Naive B cell (primary cell): ENCODE data around the gene CSF3. TPM values are rescaled to one million over a fixed set of nuclear protein-coding genes. Genes with fewer than 3 reads are reported as not detected.
"Not testable (repeated sequence)": the region's sequence is repeated elsewhere in the genome, so short reads cannot be mapped to it uniquely, and the experiment has no call there.

Source experiments
- ATAC-seq, 2 donors: fragments of 150-1000 bp; cut with Tn5 transposase; 2 replicates each; pipeline ENCODE4 v1.10.0; 2021; ENCODE audit warnings: low read depth in 2 of 2, mild to moderate bottlenecking in 2 of 2, moderate library complexity in 2 of 2
- DNase-seq: peaks from one replicate; pipeline ENCODE4 v3.0.0; 2022
- H3K27ac Mint-ChIP-seq, 6 donors: one replicate each; pipeline ENCODE4 v1.8.0; 2020 to 2022; ENCODE audit warnings: mild to moderate bottlenecking in 6 of 6, mixed read lengths in 6 of 6, moderate library complexity in 5 of 6, inconsistent platforms in 2 of 6
- H3K27me3 Mint-ChIP-seq, 3 donors: one replicate each; pipeline ENCODE4 v1.8.0; 2021 to 2022; ENCODE audit warnings: mixed read lengths in 3 of 3, mild to moderate bottlenecking in 1 of 3
- H3K36me3 Mint-ChIP-seq, 2 donors: one replicate each; pipeline ENCODE4 v1.8.0; 2020 to 2022; ENCODE audit warnings: mixed read lengths in 2 of 2, inconsistent platforms in 1 of 2, mild to moderate bottlenecking in 1 of 2
- H3K4me1 Mint-ChIP-seq, 3 donors: one replicate each; pipeline ENCODE4 v1.8.0; 2020 to 2022; ENCODE audit warnings: mixed read lengths in 3 of 3, inconsistent platforms in 1 of 3, mild to moderate bottlenecking in 1 of 3, moderate library complexity in 1 of 3
- H3K4me3 Mint-ChIP-seq, 8 donors: one replicate each; pipeline ENCODE4 v1.8.0; 2020 to 2022; ENCODE audit warnings: mild to moderate bottlenecking in 8 of 8, mixed read lengths in 8 of 8, moderate library complexity in 8 of 8, inconsistent platforms in 2 of 8
- H3K9me3 Mint-ChIP-seq, 7 donors: one replicate each; pipeline ENCODE4 v1.8.0; 2020 to 2022; ENCODE audit warnings: mixed read lengths in 7 of 7, mild to moderate bottlenecking in 5 of 7, inconsistent platforms in 2 of 7, moderate library complexity in 1 of 7
- polyA plus RNA-seq, 6 donors: library from polyadenylated mRNA; unstranded; fragments of 300-500 nt; fragmentation: Illumina TruSeq; gene quantifications; one replicate each; pipeline ENCODE4 v1.2.3, GENCODE V29; 2021; ENCODE audit warnings: low read depth in 6 of 6

CSF3 gene
- polyA plus RNA-seq, 6 donors from 2014 or later = not detected

- H3K36me3 Mint-ChIP-seq = no peaks in the 10 kb centered on the region
- DNase-seq = no peak
- no peak overlapping the region for H3K4me3 Mint-ChIP-seq
- no peak overlapping the region for H3K27ac Mint-ChIP-seq
- no peaks in the 10 kb centered on the region for H3K27me3 Mint-ChIP-seq
- no peak for ATAC-seq
- H3K4me1 Mint-ChIP-seq = no peaks in the 10 kb centered on the region
- no peaks in the 10 kb centered on the region for H3K9me3 Mint-ChIP-seq
These were observed 10.5 kb upstream of the CSF3 start for GRCh38 chr17:40004712-40005111.

DNA sequence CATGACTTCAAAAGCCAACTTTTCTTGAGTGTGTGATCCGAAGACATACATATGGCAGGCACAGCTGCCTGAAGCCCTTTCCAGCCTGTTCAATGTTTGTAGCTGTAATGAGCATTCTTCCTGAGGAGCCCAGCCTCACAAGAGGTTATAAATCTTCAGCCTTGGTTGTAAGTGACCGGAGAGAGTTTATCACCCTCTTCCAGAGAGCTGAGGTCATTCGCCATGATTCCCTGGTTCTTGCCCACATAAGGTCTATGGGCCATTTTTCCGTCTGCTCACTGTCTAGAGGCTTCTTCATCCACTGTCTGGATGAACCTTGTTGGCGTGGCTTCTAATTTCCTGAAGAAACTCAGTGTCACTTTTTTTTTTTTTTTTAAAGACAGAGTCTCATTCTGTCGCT, 9.7 kb upstream of the CSF3 start:
- ATAC-seq (no peak), DNase-seq (no peak)
- H3K9me3 Mint-ChIP-seq = no peaks in the 10 kb centered on the region
- H3K27ac Mint-ChIP-seq = no peak overlapping the region
- H3K4me3 Mint-ChIP-seq = peak overlapping the region in 1 of 8 donors; percentile 9
- H3K36me3 Mint-ChIP-seq = no peaks in the 10 kb centered on the region
- H3K4me1 Mint-ChIP-seq = no peaks in the 10 kb centered on the region
- H3K27me3 Mint-ChIP-seq = no peaks in the 10 kb centered on the region

- H3K9me3 Mint-ChIP-seq, H3K4me1 Mint-ChIP-seq, H3K27ac Mint-ChIP-seq, H3K36me3 Mint-ChIP-seq, ATAC-seq, H3K4me3 Mint-ChIP-seq, H3K27me3 Mint-ChIP-seq, DNase-seq: not testable (repeated sequence)
These were observed 4.2 kb upstream of the CSF3 start for GRCh38 chr17:40010946-40011500.

DNA sequence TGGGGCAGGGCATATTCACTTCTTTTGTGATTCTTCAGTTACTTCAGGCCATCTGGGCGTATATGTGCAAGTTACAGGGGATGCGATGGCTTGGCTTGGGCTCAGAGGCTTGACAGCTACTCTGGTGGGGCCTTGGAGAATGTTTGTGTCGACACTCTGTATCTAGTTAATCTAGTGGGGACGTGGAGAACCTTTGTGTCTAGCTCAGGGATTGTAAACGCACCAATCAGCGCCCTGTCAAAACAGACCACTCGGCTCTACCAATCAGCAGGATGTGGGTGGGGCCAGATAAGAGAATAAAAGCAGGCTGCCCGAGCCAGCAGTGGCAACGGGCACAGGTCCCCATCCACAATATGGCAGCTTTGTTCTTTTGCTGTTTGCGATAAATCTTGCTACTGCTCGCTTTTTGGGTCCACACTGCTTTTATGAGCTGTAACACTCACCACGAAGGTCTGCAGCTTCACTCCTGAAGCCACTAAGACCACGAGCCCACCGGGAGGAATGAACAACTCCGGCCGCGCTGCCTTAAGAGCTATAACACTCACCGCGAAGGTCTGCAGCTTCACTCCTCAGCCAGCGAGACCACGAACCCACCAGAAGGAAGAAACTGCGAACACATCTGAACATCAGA, 3.1 kb upstream of the CSF3 start:
- not testable (repeated sequence) for H3K4me1 Mint-ChIP-seq, H3K4me3 Mint-ChIP-seq, DNase-seq, H3K36me3 Mint-ChIP-seq, H3K27ac Mint-ChIP-seq, ATAC-seq, H3K9me3 Mint-ChIP-seq, H3K27me3 Mint-ChIP-seq

GRCh38 chr17:40014375-40014980, 762 bp upstream of the CSF3 start:
- Mint-ChIP-seq H3K27me3 (peaks cover 0 to 5% (median 0%) of the 10 kb centered on the region in 3 donors), H3K4me3 (no peak overlapping the region), H3K27ac (no peak overlapping the region), H3K36me3 (peaks cover 0 to 8% of the 10 kb centered on the region in 2 donors), H3K9me3 (no peaks in the 10 kb centered on the region), H3K4me1 (peaks cover 0 to 15% (median 6%) of the 10 kb centered on the region in 3 donors)
- DNase-seq = no peak
- no peak for ATAC-seq

- ATAC-seq (no peak), DNase-seq (no peak)
- Mint-ChIP-seq H3K4me3 (peak overlapping the region in 1 of 8 donors; percentile 63), H3K27me3 (peaks cover 0 to 5% (median 0%) of the 10 kb centered on the region in 3 donors), H3K9me3 (no peaks in the 10 kb centered on the region), H3K36me3 (peaks cover 0 to 19% of the 10 kb centered on the region in 2 donors), H3K4me1 (peaks cover 0 to 15% (median 6%) of the 10 kb centered on the region in 3 donors), H3K27ac (peak overlapping the region in 2 of 6 donors; percentile 15 to 94)
These were observed 1.1 kb downstream of the CSF3 start for GRCh38 chr17:40015998-40016985.

GRCh38 chr17:40017422-40018080, 2.3 kb downstream of the CSF3 start:
- Mint-ChIP-seq H3K4me1 (peaks cover 0 to 15% (median 6%) of the 10 kb centered on the region in 3 donors), H3K4me3 (peak overlapping the region in 1 of 8 donors; percentile 56), H3K27me3 (peaks cover 0 to 5% (median 0%) of the 10 kb centered on the region in 3 donors), H3K36me3 (peaks cover 0 to 24% of the 10 kb centered on the region in 2 donors), H3K27ac (no peak overlapping the region), H3K9me3 (no peaks in the 10 kb centered on the region)
- DNase-seq (no peak), ATAC-seq (no peak)

DNA sequence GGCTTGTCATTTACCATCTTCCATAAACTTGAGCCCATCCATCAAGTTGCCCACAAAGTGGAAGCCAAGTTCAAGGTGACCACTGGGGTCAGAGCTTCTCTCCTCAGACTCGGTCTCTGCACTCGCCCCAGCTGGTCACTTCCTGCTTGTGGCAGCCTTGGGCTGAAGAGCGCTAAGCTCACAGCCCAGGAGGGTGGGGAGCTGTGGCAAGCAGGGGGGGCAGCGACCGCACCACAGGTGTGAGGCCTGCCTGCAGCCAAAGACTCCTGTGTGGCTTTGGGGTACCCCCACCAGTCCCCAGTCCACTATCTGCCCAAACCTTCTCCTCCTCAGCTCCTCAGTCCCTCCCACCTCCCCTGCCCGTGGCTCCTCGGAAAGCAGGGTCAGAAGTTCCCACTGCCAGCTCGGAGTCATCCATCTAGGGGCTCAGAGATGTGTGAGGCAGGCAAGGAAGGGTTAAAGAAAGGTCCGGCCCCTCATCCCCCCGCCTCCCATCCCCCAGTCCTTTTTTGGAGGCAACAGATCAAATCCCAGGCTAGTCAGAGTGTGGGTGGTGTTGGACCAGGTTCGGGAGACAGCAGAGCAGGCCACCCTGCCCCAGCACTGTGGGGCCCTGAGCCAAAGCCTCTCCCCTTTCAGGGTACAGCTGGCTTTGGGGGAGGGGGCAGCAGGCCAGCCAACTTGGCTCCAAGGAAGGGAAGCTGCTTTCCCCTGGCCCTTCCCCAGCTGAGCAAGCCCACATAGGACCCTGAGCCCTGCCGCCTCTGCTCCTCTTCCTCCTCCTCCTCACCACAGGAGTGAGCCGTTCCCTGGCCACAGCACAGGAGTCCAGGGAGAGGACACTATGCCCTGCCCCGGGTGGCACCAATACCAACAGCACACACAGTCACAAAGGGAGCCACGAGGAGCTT, 3.2 kb downstream of the CSF3 start:
- no peak for DNase-seq
- peaks cover 0 to 14% (median 6%) of the 10 kb centered on the region in 3 donors for H3K4me1 Mint-ChIP-seq
- H3K9me3 Mint-ChIP-seq = no peaks in the 10 kb centered on the region
- no peak overlapping the region for H3K4me3 Mint-ChIP-seq
- H3K27me3 Mint-ChIP-seq = peaks cover 0 to 5% (median 0%) of the 10 kb centered on the region in 3 donors
- no peak for ATAC-seq
- H3K36me3 Mint-ChIP-seq = peaks cover 0 to 24% of the 10 kb centered on the region in 2 donors
- H3K27ac Mint-ChIP-seq = peak overlapping the region in 1 of 6 donors; percentile 51

GRCh38 chr17:40019140-40019991, 4.1 kb downstream of the CSF3 start:
- DNase-seq (no peak), ATAC-seq (no peak)
- H3K4me3 Mint-ChIP-seq = no peak overlapping the region
- H3K36me3 Mint-ChIP-seq = peaks cover 0 to 24% of the 10 kb centered on the region in 2 donors
- H3K4me1 Mint-ChIP-seq = peaks cover 0 to 8% (median 0%) of the 10 kb centered on the region in 3 donors
- peak overlapping the region in 2 of 6 donors; percentile 51 to 62 for H3K27ac Mint-ChIP-seq
- H3K27me3 Mint-ChIP-seq = no peaks in the 10 kb centered on the region
- H3K9me3 Mint-ChIP-seq = no peaks in the 10 kb centered on the region

- H3K27me3 Mint-ChIP-seq = no peaks in the 10 kb centered on the region
- H3K9me3 Mint-ChIP-seq = no peaks in the 10 kb centered on the region
- no peak for ATAC-seq
- no peak for DNase-seq
- no peak overlapping the region for H3K27ac Mint-ChIP-seq
- H3K4me3 Mint-ChIP-seq = no peak overlapping the region
- peaks cover 0 to 24% of the 10 kb centered on the region in 2 donors for H3K36me3 Mint-ChIP-seq
- H3K4me1 Mint-ChIP-seq = peaks cover 0 to 8% (median 0%) of the 10 kb centered on the region in 3 donors
These were observed 4.9 kb downstream of the CSF3 start for GRCh38 chr17:40020146-40020545.

GRCh38 chr17:40021451-40021971, 6.3 kb downstream of the CSF3 start:
- Mint-ChIP-seq H3K9me3 (no peaks in the 10 kb centered on the region), H3K36me3 (peaks cover 7 to 37% of the 10 kb centered on the region in 2 donors), H3K4me1 (peaks cover 0 to 8% (median 0%) of the 10 kb centered on the region in 3 donors), H3K4me3 (no peak overlapping the region), H3K27ac (peak overlapping the region in 2 of 6 donors; percentile 33 to 75), H3K27me3 (no peaks in the 10 kb centered on the region)
- ATAC-seq = no peak
- no peak for DNase-seq
